ENCODE data around the gene SLC1A2. TPM values are rescaled to one million over a fixed set of nuclear protein-coding genes. Genes with fewer than 3 reads are reported as not detected.

The SLC1A2 gene
- total RNA-seq, 1 experiment from 2014 or later = 0.50 TPM

GRCh38 chr11:35223371-35223796 is 196.0 kb downstream of the SLC1A2 start:
- no peak for DNase-seq

More at GRCh38 chr11:35223371-35223796, 196.0 kb downstream of the SLC1A2 start:
- Histone ChIP-seq H2BK5ac (ENCODE audit: insufficient read length, low read length) (no peak overlapping the region), H2BK20ac (ENCODE audit: low read depth, low read length, poor library complexity, severe bottlenecking) (no peak overlapping the region), H3K4me1 (ENCODE audit: insufficient read depth, low read length) (no peaks in the 10 kb centered on the region), H4K91ac (ENCODE audit: insufficient read length, low read depth, low read length) (no peak overlapping the region), H3K23ac (ENCODE audit: insufficient read length, low read depth, low read length) (no peak overlapping the region), H3K4ac (ENCODE audit: low read depth, low read length) (no peak overlapping the region), H3T11ph (ENCODE audit: low read length) (no peak overlapping the region), H2AFZ (ENCODE audit: low read length) (no peak overlapping the region), H2AK5ac (ENCODE audit: insufficient read length, low read length) (no peak overlapping the region), H3K9ac (ENCODE audit: extremely low read depth, insufficient read length, low read length) (no peak overlapping the region), H3K14ac (ENCODE audit: insufficient read depth, low read length) (peak overlapping the region; percentile 40; the same call in 1 of the 2 replicates), H4K5ac (ENCODE audit: insufficient read length, low read depth, low read length) (no peak overlapping the region), H2BK12ac (ENCODE audit: insufficient read length, low read depth, low read length) (no peak overlapping the region), H3K79me2 (ENCODE audit: insufficient read depth, low read length) (no peaks in the 10 kb centered on the region), H4K8ac (replicated peaks; ENCODE audit: insufficient read length, low read depth, low read length) (no peak overlapping the region), H3K56ac (ENCODE audit: insufficient read length, low read depth, low read length) (no peak overlapping the region), H3K4me2 (ENCODE audit: insufficient read depth, insufficient read length, low read length) (no peak overlapping the region), H3K27me3 (ENCODE audit: insufficient read depth, low read length) (no peaks in the 10 kb centered on the region), H3K27ac (ENCODE audit: insufficient read length, low read depth, low read length) (no peak overlapping the region), H3K9me3 (ENCODE audit: control insufficient read depth, low read depth, low read length) (no peaks in the 10 kb centered on the region), H3K23me2 (ENCODE audit: insufficient read length, low read depth, low read length, poor library complexity, severe bottlenecking) (no peaks in the 10 kb centered on the region), H4K20me1 (ENCODE audit: control insufficient read depth, insufficient read depth, insufficient read length) (no peaks in the 10 kb centered on the region), H2BK120ac (ENCODE audit: low read depth, low read length, poor library complexity, severe bottlenecking) (no peak overlapping the region), H3K18ac (ENCODE audit: insufficient read length, low read depth, low read length) (no peak overlapping the region), H2BK15ac (ENCODE audit: low read depth, low read length) (no peak overlapping the region), H3K79me1 (ENCODE audit: insufficient read depth, low read depth, low read length, poor library complexity, severe bottlenecking) (no peaks in the 10 kb centered on the region)
- no peaks in the 10 kb centered on the region for H3K27me3 Mint-ChIP-seq (ENCODE audit: low read depth)
- H3K27ac Mint-ChIP-seq = no peak overlapping the region
- peaks cover 0 to 7% of the 10 kb centered on the region in 2 experiments; a peak in 2 of 4 replicates for H3K4me1 Mint-ChIP-seq
- H3K9me3 Mint-ChIP-seq = no peaks in the 10 kb centered on the region
- WGBS (ENCODE audit: extremely low coverage, insufficient read length, low lambda C conversion rate) = no CpG with 5 or more reads among the region's 9 CpGs
- H3K4me3 Mint-ChIP-seq = no peak overlapping the region
- TF ChIP-seq CTCF (conservative IDR thresholded peaks at IDR 0.05) = no peak
- H3K36me3 Mint-ChIP-seq (ENCODE audit: insufficient read depth in 1 of 3, low read depth in 3 of 3) = no peaks in the 10 kb centered on the region

All from H9 (cell line).